ENCODE results near the gene DDX1. TPM values are rescaled to one million over a fixed set of nuclear protein-coding genes. Genes with fewer than 3 reads are reported as not detected.

DDX1 gene
- total RNA-seq, 1 experiment from 2014 or later: 70.7 TPM

GRCh38 chr2:15646661-15647060 lies 55.0 kb downstream of the DDX1 start:
- Histone ChIP-seq H3K9me2 (ENCODE audit: insufficient read depth) (no peaks in the 10 kb centered on the region), H2AFZ (no peak overlapping the region), H3K27ac (no peak overlapping the region), H3K27me3 (ENCODE audit: insufficient read depth, low read depth) (peaks cover 64% of the 10 kb centered on the region), H3K4me3 (no peak overlapping the region), H3K4me1 (replicated peaks; ENCODE audit: insufficient read depth) (no peaks in the 10 kb centered on the region), H3K9me3 (ENCODE audit: insufficient read depth, low read depth) (no peaks in the 10 kb centered on the region), H3K36me3 (ENCODE audit: low read depth) (no peaks in the 10 kb centered on the region), H3K79me2 (ENCODE audit: low read depth) (no peaks in the 10 kb centered on the region), H4K20me1 (ENCODE audit: insufficient read depth) (no peaks in the 10 kb centered on the region), H3K4me2 (no peak overlapping the region), H3F3A (ENCODE audit: insufficient read depth, low read depth) (no peaks in the 10 kb centered on the region)
- no TSS peak for BruUV-seq (replicated peaks)
- POLR2A ChIA-PET (ENCODE audit: unreplicated experiment): no interaction called here
- no peak for DNase-seq
- TF ChIP-seq CTCF (conservative IDR thresholded peaks at IDR 0.05) (no peak), EZH2 (IDR thresholded peaks at IDR 0.05; ENCODE audit: low read depth) (no peak)
- intact Hi-C loops (cut with micrococcal nuclease; ENCODE audit: unreplicated experiment): no loop called here
- CTCF ChIA-PET: no interaction called here

GRCh38 chr2:15647622-15648590 lies 56.2 kb downstream of the DDX1 start:
- no peak for DNase-seq
- no peaks in the 10 kb centered on the region for H4K20me1 ChIP-seq (ENCODE audit: insufficient read depth)
- ChIA-PET POLR2A (ENCODE audit: unreplicated experiment) (no interaction called here), CTCF (no interaction called here)
- TF ChIP-seq EZH2 (IDR thresholded peaks at IDR 0.05; ENCODE audit: low read depth): no peak
- TF ChIP-seq CTCF (conservative IDR thresholded peaks at IDR 0.05): no peak
- no peaks in the 10 kb centered on the region for H3K79me2 ChIP-seq (ENCODE audit: low read depth)
- intact Hi-C loops (cut with micrococcal nuclease; ENCODE audit: unreplicated experiment): no loop called here
- H3K27me3 ChIP-seq (ENCODE audit: insufficient read depth, low read depth): peaks cover 76% of the 10 kb centered on the region
- H3K9me3 ChIP-seq (ENCODE audit: insufficient read depth, low read depth): no peaks in the 10 kb centered on the region
- H3K4me3 ChIP-seq: no peak overlapping the region
- no peak overlapping the region for H3K27ac ChIP-seq
- no peak overlapping the region for H2AFZ ChIP-seq
- no TSS peak for BruUV-seq (replicated peaks)
- H3F3A ChIP-seq (ENCODE audit: insufficient read depth, low read depth): no peaks in the 10 kb centered on the region
- no peak overlapping the region for H3K4me2 ChIP-seq
- no peaks in the 10 kb centered on the region for H3K9me2 ChIP-seq (ENCODE audit: insufficient read depth)
- no peaks in the 10 kb centered on the region for H3K36me3 ChIP-seq (ENCODE audit: low read depth)
- no peaks in the 10 kb centered on the region for H3K4me1 ChIP-seq (replicated peaks; ENCODE audit: insufficient read depth)

- no peaks in the 10 kb centered on the region for H3K79me2 ChIP-seq (ENCODE audit: low read depth)
- no peak overlapping the region for H3K4me3 ChIP-seq
- no peak for DNase-seq
- no peaks in the 10 kb centered on the region for H3F3A ChIP-seq (ENCODE audit: insufficient read depth, low read depth)
- ChIA-PET POLR2A (ENCODE audit: unreplicated experiment) (no interaction called here), CTCF (interaction anchor here (0.6 kb wide), 1 partner anchor 423 kb away, joined by 3 read pairs; no protein-coding TSS in a partner anchor)
- H3K9me3 ChIP-seq (ENCODE audit: insufficient read depth, low read depth): no peaks in the 10 kb centered on the region
- TF ChIP-seq CTCF (conservative IDR thresholded peaks at IDR 0.05) (no peak), EZH2 (IDR thresholded peaks at IDR 0.05; ENCODE audit: low read depth) (no peak)
- no peaks in the 10 kb centered on the region for H4K20me1 ChIP-seq (ENCODE audit: insufficient read depth)
- no peak overlapping the region for H3K27ac ChIP-seq
- H3K9me2 ChIP-seq (ENCODE audit: insufficient read depth): no peaks in the 10 kb centered on the region
- intact Hi-C loops (cut with micrococcal nuclease; ENCODE audit: unreplicated experiment): no loop called here
- H3K4me2 ChIP-seq: no peak overlapping the region
- H3K36me3 ChIP-seq (ENCODE audit: low read depth): no peaks in the 10 kb centered on the region
- no peaks in the 10 kb centered on the region for H3K4me1 ChIP-seq (replicated peaks; ENCODE audit: insufficient read depth)
- BruUV-seq (replicated peaks): no TSS peak
- H3K27me3 ChIP-seq (ENCODE audit: insufficient read depth, low read depth): peaks cover 86% of the 10 kb centered on the region
- no peak overlapping the region for H2AFZ ChIP-seq
Measured at GRCh38 chr2:15648593-15649525, 57.2 kb downstream of the DDX1 start.
